ENCODE data around the gene TP53AIP1.

DNA sequence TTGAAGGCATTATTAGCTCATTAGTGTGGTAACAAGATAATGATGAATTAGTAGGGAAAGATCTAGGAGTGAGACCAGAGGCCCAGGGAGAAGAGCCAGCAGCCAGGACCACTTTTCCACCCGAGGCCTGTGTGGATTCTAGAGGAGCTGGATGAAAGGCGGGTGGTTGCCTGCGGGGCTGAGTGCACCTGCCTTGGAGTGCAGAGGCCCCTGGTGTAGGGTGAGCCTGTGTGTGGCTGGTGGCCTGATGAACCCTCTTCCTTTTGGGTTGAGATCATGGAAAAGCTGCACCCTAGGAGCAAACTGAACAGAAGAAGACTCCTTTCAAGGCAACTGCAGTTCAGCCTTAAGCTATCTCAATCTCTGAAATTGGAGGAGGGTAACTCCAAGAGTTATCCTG is 5.9 kb upstream of the TP53AIP1 start:
- TF ChIP-seq POLR2A (IDR thresholded peaks at IDR 0.05; ENCODE audit: low read depth, low read length) (no peak), POLR2AphosphoS5 (IDR thresholded peaks at IDR 0.05; ENCODE audit: low read depth, low read length) (no peak)
